ENCODE data around the gene PXMP4.
A peak's percentile ranks its signal among the peaks of the same experiment; 100 is the strongest.

The PXMP4 gene

GRCh38 chr20:33732166-33732970 is 12.3 kb upstream of the PXMP4 start:
- TF ChIP-seq, protein P1, sequence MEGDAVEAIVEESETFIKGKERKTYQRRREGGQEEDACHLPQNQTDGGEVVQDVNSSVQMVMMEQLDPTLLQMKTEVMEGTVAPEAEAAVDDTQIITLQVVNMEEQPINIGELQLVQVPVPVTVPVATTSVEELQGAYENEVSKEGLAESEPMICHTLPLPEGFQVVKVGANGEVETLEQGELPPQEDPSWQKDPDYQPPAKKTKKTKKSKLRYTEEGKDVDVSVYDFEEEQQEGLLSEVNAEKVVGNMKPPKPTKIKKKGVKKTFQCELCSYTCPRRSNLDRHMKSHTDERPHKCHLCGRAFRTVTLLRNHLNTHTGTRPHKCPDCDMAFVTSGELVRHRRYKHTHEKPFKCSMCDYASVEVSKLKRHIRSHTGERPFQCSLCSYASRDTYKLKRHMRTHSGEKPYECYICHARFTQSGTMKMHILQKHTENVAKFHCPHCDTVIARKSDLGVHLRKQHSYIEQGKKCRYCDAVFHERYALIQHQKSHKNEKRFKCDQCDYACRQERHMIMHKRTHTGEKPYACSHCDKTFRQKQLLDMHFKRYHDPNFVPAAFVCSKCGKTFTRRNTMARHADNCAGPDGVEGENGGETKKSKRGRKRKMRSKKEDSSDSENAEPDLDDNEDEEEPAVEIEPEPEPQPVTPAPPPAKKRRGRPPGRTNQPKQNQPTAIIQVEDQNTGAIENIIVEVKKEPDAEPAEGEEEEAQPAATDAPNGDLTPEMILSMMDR (IDR thresholded peaks at IDR 0.05; ENCODE audit: low read depth, low read length), result no peak
- peak overlapping the region; percentile 63 for H3K4me3 ChIP-seq (ENCODE audit: low read depth, low read length)

DNA sequence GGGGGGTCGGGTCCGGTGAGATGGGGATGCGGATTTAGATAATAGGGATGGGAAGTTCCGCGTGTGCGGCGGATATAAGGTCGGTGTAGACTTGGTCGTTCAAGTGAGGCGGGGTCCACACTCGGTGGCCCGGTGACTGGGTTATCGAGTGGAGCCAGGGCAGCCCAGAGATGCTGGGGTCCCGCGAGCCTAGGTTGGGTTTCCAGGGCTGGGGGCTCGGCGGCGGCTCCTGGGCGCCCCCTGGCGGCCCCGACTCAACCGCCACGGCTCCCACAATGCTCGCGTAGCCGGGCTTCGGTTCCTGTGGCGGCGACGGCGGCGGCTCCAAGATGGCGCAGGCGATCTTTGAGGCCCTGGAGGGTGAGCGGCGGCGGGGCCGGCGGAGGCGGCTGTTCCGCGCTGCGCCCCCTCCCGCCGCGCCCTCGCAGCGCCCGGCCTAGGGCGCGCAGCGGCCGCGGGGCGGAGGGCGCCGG is 11.6 kb upstream of the PXMP4 start, which contains the start of gene ZNF341:
ZNF341 (plus strand) TSS at position 304 of the 473 bp plus-strand sequence; CDS start at position 330, 26 bp downstream.
- peak within 1 kb of the TSS; percentile 63 for H3K4me3 ChIP-seq (ENCODE audit: low read depth, low read length)
- TF ChIP-seq, protein P1 (IDR thresholded peaks at IDR 0.05; ENCODE audit: low read depth, low read length), result peak; percentile 64

- TF ChIP-seq, protein P1 (IDR thresholded peaks at IDR 0.05; ENCODE audit: low read depth, low read length), result no peak
- H3K4me3 ChIP-seq (ENCODE audit: low read depth, low read length), result peak overlapping the region; percentile 51
Observed at GRCh38 chr20:33730946-33731692, 11.0 kb upstream of the PXMP4 start.

DNA sequence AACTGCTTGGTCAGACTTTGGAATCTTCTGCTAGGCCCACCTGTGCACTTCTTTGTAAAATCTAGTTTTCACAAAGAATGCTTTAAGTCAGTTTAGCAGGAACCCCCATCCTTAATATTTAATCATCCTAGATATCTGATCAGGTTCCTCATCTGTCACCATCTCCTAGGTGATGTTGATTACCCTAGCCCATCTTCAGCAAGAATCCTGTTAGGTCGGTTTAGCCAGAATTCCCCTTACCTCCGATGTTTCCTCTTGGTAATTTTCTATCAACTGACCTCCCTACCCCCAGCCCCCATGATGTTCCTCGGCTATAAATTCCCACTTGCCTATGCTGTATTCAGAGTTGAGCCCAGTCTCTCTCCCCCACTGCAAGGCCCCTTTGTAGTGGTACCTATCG is 9.0 kb upstream of the PXMP4 start:
- H3K4me3 ChIP-seq (ENCODE audit: low read depth, low read length), result no peak overlapping the region
- TF ChIP-seq, protein P1 (IDR thresholded peaks at IDR 0.05; ENCODE audit: low read depth, low read length), result no peak

DNA sequence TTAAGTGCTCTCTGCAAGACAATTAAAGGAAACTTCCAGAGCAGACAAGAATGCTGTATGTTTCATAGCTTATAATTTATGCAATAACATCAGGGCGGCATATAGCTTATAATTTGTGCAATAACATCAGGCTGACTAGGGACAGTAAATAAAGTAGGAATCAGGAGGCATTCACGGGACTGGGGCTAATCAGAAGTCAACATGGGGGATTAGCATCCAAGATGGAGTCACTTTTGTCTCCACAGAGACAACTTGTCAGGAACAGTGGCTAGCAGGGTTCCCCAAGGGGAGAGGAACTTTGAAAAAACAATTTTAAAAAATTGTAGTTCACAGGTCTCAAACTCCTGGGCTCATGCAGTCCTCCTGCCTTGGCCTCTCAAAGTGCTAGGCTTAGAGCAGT is 8.4 kb upstream of the PXMP4 start:
- no peak overlapping the region for H3K4me3 ChIP-seq (ENCODE audit: low read depth, low read length)
- TF ChIP-seq, protein P1 (IDR thresholded peaks at IDR 0.05; ENCODE audit: low read depth, low read length), result no peak

DNA sequence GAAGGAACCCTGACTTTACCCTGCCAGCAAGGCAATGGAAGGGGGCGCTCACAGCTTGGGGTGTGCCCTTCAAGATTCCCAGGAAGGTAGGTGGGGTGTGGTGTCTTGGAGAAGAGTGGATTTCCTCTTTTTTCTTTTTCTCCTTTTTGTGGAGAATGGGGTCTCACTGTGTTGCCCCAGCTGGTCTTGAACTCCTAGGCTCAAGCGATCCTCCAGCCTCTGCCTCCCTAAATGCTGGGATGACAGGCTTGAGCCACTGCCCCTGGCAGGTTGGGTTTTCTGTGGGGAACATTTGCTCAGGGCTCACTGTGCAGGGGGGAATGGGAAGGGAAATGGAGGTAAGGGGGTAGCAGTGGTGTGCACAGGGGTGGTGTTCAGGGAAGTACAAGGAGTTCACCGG is 7.7 kb upstream of the PXMP4 start:
- H3K4me3 ChIP-seq (ENCODE audit: low read depth, low read length), result no peak overlapping the region
- TF ChIP-seq, protein P1 (IDR thresholded peaks at IDR 0.05; ENCODE audit: low read depth, low read length), result no peak

GRCh38 chr20:33727115-33727479 is 7.0 kb upstream of the PXMP4 start:
- TF ChIP-seq, protein P1 (IDR thresholded peaks at IDR 0.05; ENCODE audit: low read depth, low read length), result no peak
- H3K4me3 ChIP-seq (ENCODE audit: low read depth, low read length), result no peak overlapping the region
